Panc1 (cell line): ENCODE results near the gene PREPL. TPM values are rescaled to one million over a fixed set of nuclear protein-coding genes. Genes with fewer than 3 reads are reported as not detected.

Experiments used
- ATAC-seq: fragments of 200-7000 bp; cut with Tn5 transposase; 2 replicates; pipeline ENCODE4 v1.9.1; 2020; ENCODE audit warnings: mild to moderate bottlenecking, moderate library complexity
- BruUV-seq: library from RNA; stranded (reverse); fragments of 400-500 nt; replicated peaks from 2 replicates; lab custom pipeline; 2021; lab: Mats Ljungman, UMichigan
- CTCF ChIA-PET: fragments of 300-600 bp; sonication (Branson Sonifier 250); formaldehyde crosslinking; loops from one replicate; lab custom pipeline; 2022; ENCODE audit warnings: antibody characterized with exemption; lab: Charles Lee
- POLR2A ChIA-PET: fragments of 300-600 bp; sonication (Branson Sonifier 250); formaldehyde crosslinking; loops from one replicate; lab custom pipeline; 2022; ENCODE audit warnings: antibody characterized with exemption; lab: Charles Lee
- DNase-seq: peaks from one replicate; pipeline ENCODE4 v3.0.0-alpha.2; 2010; ENCODE audit warnings: low read depth, low spot score
- H3K27ac ChIP-seq: 2 replicates; pipeline ENCODE4 v1.5.1; 2011; ENCODE audit warnings: mild to moderate bottlenecking, low read length, inconsistent platforms
- H3K27me3 ChIP-seq: fragments of 200-500 bp; sonication (Bioruptor generic); 2 replicates; pipeline ENCODE4 v1.6.0; 2014; ENCODE audit warnings: low read length, inconsistent platforms; ENCODE audit not compliant: control insufficient read depth, insufficient read depth
- H3K36me3 ChIP-seq: fragments of 200-500 bp; sonication (Bioruptor generic); 2 replicates; pipeline ENCODE4 v1.5.1; 2014; ENCODE audit warnings: inconsistent platforms, mild to moderate bottlenecking, low read length, moderate library complexity; ENCODE audit not compliant: control insufficient read depth, insufficient read depth
- H3K4me1 ChIP-seq: 2 replicates; pipeline ENCODE4 v1.5.1; 2011; ENCODE audit warnings: inconsistent platforms, mild to moderate bottlenecking, low read length, moderate library complexity; ENCODE audit not compliant: control insufficient read depth, insufficient read depth
- H3K4me3 ChIP-seq, 2 experiments: 2 replicates each; pipeline ENCODE4 v1.5.1; 2011 to 2012; ENCODE audit warnings: low read depth in 2 of 2, low read length in 2 of 2, mild to moderate bottlenecking in 2 of 2, inconsistent platforms in 1 of 2, moderate library complexity in 1 of 2
- H3K9me3 ChIP-seq: fragments of 200-500 bp; sonication (Bioruptor generic); 2 replicates; pipeline ENCODE4 v1.5.1; 2014; ENCODE audit warnings: low read depth, mild to moderate bottlenecking, inconsistent platforms, low read length, moderate library complexity; ENCODE audit not compliant: control insufficient read depth, insufficient read depth
- POLR2AphosphoS5 ChIP-seq: IDR thresholded peaks from 2 replicates; pipeline ENCODE4 v1.6.1; 2012; ENCODE audit warnings: mild to moderate bottlenecking, low read depth, low read length, moderate library complexity
- SIN3A ChIP-seq: IDR thresholded peaks from 2 replicates; pipeline ENCODE4 v1.6.1; 2012; ENCODE audit warnings: low read depth, mild to moderate bottlenecking, low read length, moderate library complexity, borderline replicate concordance; ENCODE audit not compliant: insufficient read depth
- TCF7L2 ChIP-seq: IDR thresholded peaks from 2 replicates; pipeline ENCODE4 v1.6.1; 2011; ENCODE audit warnings: mild to moderate bottlenecking, low read depth, low read length, inconsistent platforms
- in situ Hi-C: cut with HindIII; loops from 2 replicates; pipeline ENCODE4 v1.10.0; 2016; ENCODE audit warnings: low sequenced_read_pairs, low pct_unique_long_range_greater_than_20kb
- intact Hi-C: fragments of 100-400 bp; cut with micrococcal nuclease; formaldehyde crosslinking; loops from one replicate; pipeline ENCODE4 v1.10.0; 2022; ENCODE audit not compliant: unreplicated experiment
- total RNA-seq: library from RNA; stranded (reverse); gene quantifications from one replicate; pipeline ENCODE4 v1.2.1, GENCODE V29; 2021; ENCODE audit not compliant: unreplicated experiment
- TF ChIP-seq, protein P1 (sequence below), 2 experiments: IDR thresholded peaks; 2 replicates each; pipeline ENCODE4 v1.6.1; 2011 to 2012; ENCODE audit warnings: low read depth in 2 of 2, control low read depth in 1 of 2, low read length in 1 of 2, mild to moderate bottlenecking in 1 of 2, moderate library complexity in 1 of 2; ENCODE audit not compliant: insufficient read depth in 1 of 2
- TF ChIP-seq, protein P2 (sequence below): fragments of 450-650 bp; IDR thresholded peaks from 2 replicates; pipeline ENCODE4 v1.5.1; 2017; ENCODE audit warnings: mild to moderate bottlenecking

Gene PREPL
- total RNA-seq, 1 experiment from 2014 or later = 42.5 TPM

DNA sequence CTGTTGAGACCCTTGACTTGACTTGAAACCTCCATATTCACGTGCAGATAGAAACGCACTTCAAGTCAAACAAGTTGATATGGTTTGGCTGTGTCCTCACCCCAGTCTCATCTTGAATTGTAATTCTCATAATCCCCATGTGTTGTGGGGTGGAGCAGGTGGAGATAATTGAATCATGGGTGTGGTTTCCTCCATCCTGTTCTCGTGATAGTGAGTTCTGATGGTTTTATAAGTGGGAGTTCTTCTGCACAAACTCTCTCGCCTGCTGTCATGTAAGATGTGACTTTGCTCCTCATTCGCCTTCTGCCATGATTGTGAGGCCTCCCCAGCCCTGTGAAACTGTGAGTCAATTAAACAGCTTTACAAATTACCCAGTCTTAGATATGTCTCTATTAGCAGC lies 64.6 kb downstream of the PREPL start:
- no peak overlapping the region for H3K4me3 ChIP-seq
- no peak overlapping the region; the same call in 1 of the 2 replicates for H3K27ac ChIP-seq
- TF ChIP-seq SIN3A (no peak), TCF7L2 (no peak), POLR2AphosphoS5 (no peak)
- TF ChIP-seq, protein P1, sequence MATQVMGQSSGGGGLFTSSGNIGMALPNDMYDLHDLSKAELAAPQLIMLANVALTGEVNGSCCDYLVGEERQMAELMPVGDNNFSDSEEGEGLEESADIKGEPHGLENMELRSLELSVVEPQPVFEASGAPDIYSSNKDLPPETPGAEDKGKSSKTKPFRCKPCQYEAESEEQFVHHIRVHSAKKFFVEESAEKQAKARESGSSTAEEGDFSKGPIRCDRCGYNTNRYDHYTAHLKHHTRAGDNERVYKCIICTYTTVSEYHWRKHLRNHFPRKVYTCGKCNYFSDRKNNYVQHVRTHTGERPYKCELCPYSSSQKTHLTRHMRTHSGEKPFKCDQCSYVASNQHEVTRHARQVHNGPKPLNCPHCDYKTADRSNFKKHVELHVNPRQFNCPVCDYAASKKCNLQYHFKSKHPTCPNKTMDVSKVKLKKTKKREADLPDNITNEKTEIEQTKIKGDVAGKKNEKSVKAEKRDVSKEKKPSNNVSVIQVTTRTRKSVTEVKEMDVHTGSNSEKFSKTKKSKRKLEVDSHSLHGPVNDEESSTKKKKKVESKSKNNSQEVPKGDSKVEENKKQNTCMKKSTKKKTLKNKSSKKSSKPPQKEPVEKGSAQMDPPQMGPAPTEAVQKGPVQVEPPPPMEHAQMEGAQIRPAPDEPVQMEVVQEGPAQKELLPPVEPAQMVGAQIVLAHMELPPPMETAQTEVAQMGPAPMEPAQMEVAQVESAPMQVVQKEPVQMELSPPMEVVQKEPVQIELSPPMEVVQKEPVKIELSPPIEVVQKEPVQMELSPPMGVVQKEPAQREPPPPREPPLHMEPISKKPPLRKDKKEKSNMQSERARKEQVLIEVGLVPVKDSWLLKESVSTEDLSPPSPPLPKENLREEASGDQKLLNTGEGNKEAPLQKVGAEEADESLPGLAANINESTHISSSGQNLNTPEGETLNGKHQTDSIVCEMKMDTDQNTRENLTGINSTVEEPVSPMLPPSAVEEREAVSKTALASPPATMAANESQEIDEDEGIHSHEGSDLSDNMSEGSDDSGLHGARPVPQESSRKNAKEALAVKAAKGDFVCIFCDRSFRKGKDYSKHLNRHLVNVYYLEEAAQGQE (IDR thresholded peaks at IDR 0.05; ENCODE audit: insufficient read depth in 1 of 2, low read depth in 2 of 2, low read length in 1 of 2) = no peak
- TF ChIP-seq, protein P2, sequence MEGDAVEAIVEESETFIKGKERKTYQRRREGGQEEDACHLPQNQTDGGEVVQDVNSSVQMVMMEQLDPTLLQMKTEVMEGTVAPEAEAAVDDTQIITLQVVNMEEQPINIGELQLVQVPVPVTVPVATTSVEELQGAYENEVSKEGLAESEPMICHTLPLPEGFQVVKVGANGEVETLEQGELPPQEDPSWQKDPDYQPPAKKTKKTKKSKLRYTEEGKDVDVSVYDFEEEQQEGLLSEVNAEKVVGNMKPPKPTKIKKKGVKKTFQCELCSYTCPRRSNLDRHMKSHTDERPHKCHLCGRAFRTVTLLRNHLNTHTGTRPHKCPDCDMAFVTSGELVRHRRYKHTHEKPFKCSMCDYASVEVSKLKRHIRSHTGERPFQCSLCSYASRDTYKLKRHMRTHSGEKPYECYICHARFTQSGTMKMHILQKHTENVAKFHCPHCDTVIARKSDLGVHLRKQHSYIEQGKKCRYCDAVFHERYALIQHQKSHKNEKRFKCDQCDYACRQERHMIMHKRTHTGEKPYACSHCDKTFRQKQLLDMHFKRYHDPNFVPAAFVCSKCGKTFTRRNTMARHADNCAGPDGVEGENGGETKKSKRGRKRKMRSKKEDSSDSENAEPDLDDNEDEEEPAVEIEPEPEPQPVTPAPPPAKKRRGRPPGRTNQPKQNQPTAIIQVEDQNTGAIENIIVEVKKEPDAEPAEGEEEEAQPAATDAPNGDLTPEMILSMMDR = no peak
- H3K4me1 ChIP-seq = peaks cover 7% of the 10 kb centered on the region
- H3K36me3 ChIP-seq = no peaks in the 10 kb centered on the region
- in situ Hi-C loops (no loop called here), intact Hi-C loops (no loop called here)
- no peaks in the 10 kb centered on the region for H3K9me3 ChIP-seq
- POLR2A ChIA-PET = no interaction called here
- no peak for DNase-seq
- CTCF ChIA-PET = no interaction called here
- no peaks in the 10 kb centered on the region for H3K27me3 ChIP-seq
- BruUV-seq = no TSS peak
- ATAC-seq = no peak

DNA sequence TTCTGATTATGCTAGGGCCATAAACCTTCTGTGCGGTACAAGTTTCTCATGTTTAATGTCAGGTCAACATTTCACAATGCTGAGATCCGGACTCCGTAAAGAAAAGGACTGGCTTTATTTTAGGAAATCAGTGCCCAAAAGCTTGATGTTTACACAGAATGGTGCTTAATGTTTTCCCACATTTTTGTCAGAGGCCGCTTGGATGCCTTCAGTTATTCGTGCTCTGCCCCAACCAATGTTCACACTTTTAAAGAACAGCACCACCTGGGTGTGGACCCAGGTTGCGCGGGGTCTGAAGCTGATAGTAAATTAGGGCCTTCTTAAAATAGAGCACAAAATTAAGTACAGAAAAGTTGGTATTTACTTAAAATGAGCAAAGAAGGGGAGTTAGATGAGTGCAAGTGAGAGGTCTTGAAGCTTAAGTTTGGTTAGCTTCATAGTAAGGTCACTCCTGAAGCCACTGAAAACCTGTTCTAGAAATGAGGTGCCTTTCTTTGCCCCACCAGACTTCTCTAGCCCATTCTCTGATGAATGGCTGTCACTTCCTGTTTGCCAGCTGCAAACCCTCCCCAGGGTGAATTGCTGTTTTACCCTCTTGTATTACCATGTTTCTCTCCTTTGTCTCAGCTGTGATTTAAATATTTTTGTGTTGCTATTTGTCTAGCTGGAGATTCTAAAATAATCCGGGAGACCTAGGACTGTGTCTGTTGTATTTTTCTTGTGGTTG lies 65.5 kb downstream of the PREPL start:
- intact Hi-C loops = no loop called here
- ChIA-PET POLR2A (no interaction called here), CTCF (interaction anchor here (0.5 kb wide), 1 partner anchor 129 kb away, joined by 4 read pairs; no protein-coding TSS in a partner anchor)
- Histone ChIP-seq H3K27ac (peak overlapping the region; percentile 66; the same call in 1 of the 2 replicates), H3K9me3 (no peaks in the 10 kb centered on the region), H3K27me3 (no peaks in the 10 kb centered on the region), H3K4me1 (peaks cover 12% of the 10 kb centered on the region), H3K36me3 (no peaks in the 10 kb centered on the region), H3K4me3 (no peak overlapping the region)
- TF ChIP-seq POLR2AphosphoS5 = no peak
- TF ChIP-seq, protein P2 = peak; percentile 32
- DNase-seq = no peak
- in situ Hi-C loops = no loop called here
- no TSS peak for BruUV-seq
- ATAC-seq = no peak
